ENCODE data around the gene EML4.

- no peak for TF ChIP-seq CTCF (conservative IDR thresholded peaks at IDR 0.05; ENCODE audit: low read depth, low read length)
- TF ChIP-seq EZH2 (IDR thresholded peaks at IDR 0.05; ENCODE audit: borderline replicate concordance, low read depth, low read length, poor library complexity, severe bottlenecking), result no peak
These were observed 77.4 kb downstream of the EML4 start for GRCh38 chr2:42246562-42246961.

All from A673 (cell line).